RCC 7860 (cell line): ENCODE results near the gene NFASC.

Experiments
- DNase-seq: peaks from one replicate; pipeline ENCODE4 v3.0.0-alpha.2; 2015; ENCODE audit warnings: low spot score
- FAIRE-seq: peaks from 2 replicates; lab custom pipeline; 2012; peaks lifted over from hg19 to GRCh38; lab: Jason Lieb, UNC

The NFASC gene

GRCh38 chr1:204870160-204870912 lies at the start of gene NFASC:
NFASC (plus strand) TSS chr1:204870862; CDS start chr1:204944316, 73,454 bp downstream.
- no peak for FAIRE-seq

GRCh38 chr1:204821476-204821875 lies 49.2 kb upstream of the NFASC start:
- DNase-seq = no peak
- FAIRE-seq = no peak

More at GRCh38 chr1:204870160-204870912, at the start of gene NFASC:
- no peak for DNase-seq

GRCh38 chr1:204821924-204822323 lies 48.7 kb upstream of the NFASC start:
- FAIRE-seq (no peak), DNase-seq (no peak)

GRCh38 chr1:204826970-204827369 lies 43.7 kb upstream of the NFASC start:
- FAIRE-seq (no peak), DNase-seq (no peak)

- FAIRE-seq = no peak
These were observed 42.3 kb upstream of the NFASC start for GRCh38 chr1:204828352-204828850.

GRCh38 chr1:204829133-204829825 lies 41.4 kb upstream of the NFASC start:
- FAIRE-seq (no peak), DNase-seq (no peak)

More at GRCh38 chr1:204828352-204828850, 42.3 kb upstream of the NFASC start:
- DNase-seq = no peak

- DNase-seq (no peak), FAIRE-seq (no peak)
These were observed 39.9 kb upstream of the NFASC start for GRCh38 chr1:204830747-204831146.

GRCh38 chr1:204831186-204831585 lies 39.5 kb upstream of the NFASC start:
- FAIRE-seq (no peak), DNase-seq (no peak)

- no peak for FAIRE-seq
- DNase-seq = no peak
These were observed 36.3 kb upstream of the NFASC start for GRCh38 chr1:204834336-204834735.

- no peak for FAIRE-seq
These were observed 35.9 kb upstream of the NFASC start for GRCh38 chr1:204834752-204835151.

GRCh38 chr1:204835737-204836136 lies 34.9 kb upstream of the NFASC start:
- DNase-seq = no peak
- no peak for FAIRE-seq

More at GRCh38 chr1:204834752-204835151, 35.9 kb upstream of the NFASC start:
- DNase-seq = no peak

- no peak for FAIRE-seq
- DNase-seq = no peak
These were observed 33.8 kb upstream of the NFASC start for GRCh38 chr1:204836856-204837255.

GRCh38 chr1:204837440-204838084 lies 33.1 kb upstream of the NFASC start:
- no peak for FAIRE-seq
- peak; percentile 12 for DNase-seq

- DNase-seq = no peak
- no peak for FAIRE-seq
These were observed 29.3 kb upstream of the NFASC start for GRCh38 chr1:204841316-204841715.

GRCh38 chr1:204841798-204842197 lies 28.9 kb upstream of the NFASC start:
- no peak for FAIRE-seq
- DNase-seq = no peak

GRCh38 chr1:204842369-204842768 lies 28.3 kb upstream of the NFASC start:
- DNase-seq (no peak), FAIRE-seq (no peak)

GRCh38 chr1:204842892-204843291 lies 27.8 kb upstream of the NFASC start:
- no peak for FAIRE-seq
- no peak for DNase-seq

GRCh38 chr1:204846546-204846945 lies 24.1 kb upstream of the NFASC start:
- FAIRE-seq = no peak

GRCh38 chr1:204848579-204848978 lies 22.1 kb upstream of the NFASC start:
- FAIRE-seq = no peak

More at GRCh38 chr1:204846546-204846945, 24.1 kb upstream of the NFASC start:
- no peak for DNase-seq

GRCh38 chr1:204852854-204853253 lies 17.8 kb upstream of the NFASC start:
- no peak for FAIRE-seq

More at GRCh38 chr1:204848579-204848978, 22.1 kb upstream of the NFASC start:
- no peak for DNase-seq

GRCh38 chr1:204853436-204853835 lies 17.2 kb upstream of the NFASC start:
- DNase-seq (no peak), FAIRE-seq (no peak)

More at GRCh38 chr1:204852854-204853253, 17.8 kb upstream of the NFASC start:
- DNase-seq = no peak
